Measurements from ENCODE around the gene TNFRSF4. TPM values are rescaled to one million over a fixed set of nuclear protein-coding genes. Genes with fewer than 3 reads are reported as not detected.

Gene TNFRSF4
- total and polyA plus RNA-seq, 9 of the 15 experiments (the other 6 are each of a cell fraction or from before 2014, with no cell fraction given), result 0.07 to 0.44 (median 0.19) TPM; not detected in 5

GRCh38 chr1:1200876-1201810 is 12.8 kb downstream of the TNFRSF4 start (continued):
- TF ChIP-seq TSC22D4 (tag; IDR thresholded peaks at IDR 0.05) (no peak), MTA3 (IDR thresholded peaks at IDR 0.05; ENCODE audit: borderline replicate concordance) (peak; percentile 96), PHF8 (IDR thresholded peaks at IDR 0.05; ENCODE audit: borderline replicate concordance, low read length) (peak; percentile 59; the same call in 1 of the 2 replicates), LCOR (CRISPR knock-in tag; IDR thresholded peaks at IDR 0.05) (no peak), RBFOX2 (IDR thresholded peaks at IDR 0.05; ENCODE audit: low read depth, low read length) (peak; percentile 60; the same call in 1 of the 2 replicates), YY1 (IDR thresholded peaks at IDR 0.05; ENCODE audit: borderline replicate concordance in 1 of 3, control insufficient read depth in 1 of 3, extremely low read depth in 1 of 3, insufficient read depth in 3 of 3, insufficient read length in 1 of 3, insufficient replicate concordance in 2 of 3, low read depth in 1 of 3, low read length in 2 of 3) (peak in 2 of 3 experiments; percentile 17 to 49), PRMT5 (CRISPR knock-in tag; IDR thresholded peaks at IDR 0.05) (no peak), MAZ (CRISPR knock-in tag; conservative IDR thresholded peaks at IDR 0.05 in 1 of 2, IDR thresholded peaks at IDR 0.05 in 1 of 2) (peak; percentile 39 to 93), MAX (CRISPR knock-in tag; IDR thresholded peaks at IDR 0.05) (0 out of 2 replicates have a peak, but pooled peaks have one; percentile 28), FOXA3 (CRISPR knock-in tag; conservative IDR thresholded peaks at IDR 0.05 in 1 of 2, IDR thresholded peaks at IDR 0.05 in 1 of 2) (0 out of 4 replicates have a peak, but pooled peaks of 1 of the 2 experiments have one; percentile 34), JUN (IDR thresholded peaks at IDR 0.05; ENCODE audit: borderline replicate concordance, low read depth, low read length) (peak; percentile 83), JUN (CRISPR knock-in tag; IDR thresholded peaks at IDR 0.05; ENCODE audit: borderline replicate concordance) (no peak), L3MBTL2 (IDR thresholded peaks at IDR 0.05) (peak; percentile 90), GATAD2B (IDR thresholded peaks at IDR 0.05; ENCODE audit: borderline replicate concordance) (peak; percentile 100), ZNF764 (CRISPR knock-in tag; IDR thresholded peaks at IDR 0.05; ENCODE audit: low read depth) (no peak), POLR2AphosphoS5 (IDR thresholded peaks at IDR 0.05; ENCODE audit: control insufficient read depth, insufficient read depth, low read depth, low read length) (no peak), KLF16 (IDR thresholded peaks at IDR 0.05) (no peak), TCF3 (CRISPR knock-in tag; IDR thresholded peaks at IDR 0.05) (no peak), CLOCK (CRISPR knock-in tag; IDR thresholded peaks at IDR 0.05; ENCODE audit: borderline replicate concordance) (no peak), TAF7 (tag; IDR thresholded peaks at IDR 0.05) (no peak), E2F6 (IDR thresholded peaks at IDR 0.05; ENCODE audit: borderline replicate concordance in 1 of 2, extremely low read depth in 1 of 2, insufficient read depth in 1 of 2, insufficient read length in 1 of 2, low read depth in 1 of 2, low read length in 1 of 2, poor library complexity in 1 of 2, severe bottlenecking in 1 of 2) (peak; percentile 42 to 90)

Data from K562 (cell line).